GM21619 (cell line): ENCODE results near the gene NCAM1.

ENCODE experiments used
- ATAC-seq: cut with Tn5 transposase; IDR thresholded peaks from one replicate; pipeline ENCODE4 v1.9.1; 2021; ENCODE audit not compliant: unreplicated experiment

Gene NCAM1

GRCh38 chr11:113129261-113129992, 168.2 kb downstream of the NCAM1 start:
- no peak for ATAC-seq

GRCh38 chr11:113131036-113131775, 170.0 kb downstream of the NCAM1 start:
- ATAC-seq, result no peak

DNA sequence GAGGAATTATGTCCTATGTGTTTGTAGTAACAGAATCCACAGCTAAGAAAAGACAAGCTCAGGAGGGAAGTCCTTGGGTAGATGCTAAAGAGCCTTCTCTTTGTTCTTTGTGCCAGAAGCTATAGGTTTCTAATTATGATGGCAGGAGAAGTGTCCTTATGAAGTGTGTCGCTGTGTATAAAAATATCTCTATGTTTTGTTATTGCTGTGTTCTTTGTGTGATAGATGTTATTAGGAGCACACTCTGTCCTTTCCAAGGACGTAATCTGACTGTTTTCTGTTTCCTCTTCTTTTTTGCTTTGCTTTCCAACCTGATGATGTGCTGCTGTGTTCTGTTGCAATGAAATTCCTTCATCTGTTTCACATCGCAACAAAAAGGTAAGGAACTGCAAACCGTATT, 171.9 kb downstream of the NCAM1 start:
- ATAC-seq, result no peak

GRCh38 chr11:113134626-113135025, 173.4 kb downstream of the NCAM1 start:
- no peak for ATAC-seq

DNA sequence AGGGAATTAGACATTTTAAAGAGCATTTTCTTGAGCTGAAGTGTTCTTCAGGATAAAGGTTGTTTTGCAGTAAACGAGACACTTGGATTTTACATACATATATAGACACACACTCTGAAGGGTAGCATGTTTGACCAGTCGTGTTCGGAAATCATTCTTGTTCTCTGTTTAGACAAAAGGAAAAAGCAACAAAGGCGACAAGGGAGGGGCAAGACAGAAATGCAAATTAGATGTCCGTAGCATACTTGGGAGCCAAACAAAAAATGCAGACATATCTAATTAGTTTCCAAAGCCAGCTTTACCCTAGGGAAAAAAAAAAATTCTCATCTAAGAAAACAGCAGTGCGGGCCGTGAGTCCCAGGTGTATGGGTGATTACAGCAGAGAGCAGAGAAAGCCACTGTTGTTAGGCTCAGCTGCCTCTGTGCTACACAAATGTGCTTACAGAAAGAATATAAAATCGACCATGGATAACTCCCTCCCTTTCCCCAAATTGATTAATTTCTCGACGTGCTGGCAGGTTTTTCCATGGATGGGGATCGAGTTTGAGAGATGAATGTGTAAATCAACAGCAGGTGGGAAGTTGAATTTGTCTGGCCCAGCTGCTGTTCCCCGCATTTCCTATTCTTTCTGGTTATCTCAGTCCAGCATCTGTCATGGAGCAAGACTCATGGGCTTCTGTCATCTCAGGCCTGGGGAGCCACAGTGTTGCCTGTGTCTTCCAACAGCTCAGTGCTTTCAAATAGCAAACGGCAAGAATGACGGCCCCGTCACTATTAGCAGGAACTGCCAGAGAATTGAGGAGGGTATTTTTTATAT, 176.7 kb downstream of the NCAM1 start:
- ATAC-seq, result no peak

GRCh38 chr11:113138731-113139130, 177.5 kb downstream of the NCAM1 start:
- no peak for ATAC-seq

DNA sequence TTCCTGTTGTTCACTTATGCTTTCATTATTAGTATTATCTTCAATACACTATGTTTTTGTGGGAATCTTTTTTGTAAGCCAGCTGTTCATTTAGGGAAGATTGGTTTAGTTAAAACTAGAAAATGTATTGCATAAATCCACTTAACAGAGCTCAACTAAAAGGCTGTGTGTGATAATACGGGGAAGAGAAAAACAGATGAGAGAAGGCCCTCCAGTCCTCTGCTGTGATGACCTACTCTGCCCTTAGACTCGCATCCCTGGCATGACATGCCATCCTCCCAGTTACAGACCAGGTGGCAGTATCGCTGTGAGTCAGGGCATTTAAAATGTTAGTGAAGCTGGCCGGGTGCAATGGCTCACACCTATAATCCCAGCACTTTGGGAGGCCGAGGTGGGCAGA, 179.8 kb downstream of the NCAM1 start:
- ATAC-seq, result no peak

GRCh38 chr11:113142508-113142907, 181.3 kb downstream of the NCAM1 start:
- no peak for ATAC-seq

DNA sequence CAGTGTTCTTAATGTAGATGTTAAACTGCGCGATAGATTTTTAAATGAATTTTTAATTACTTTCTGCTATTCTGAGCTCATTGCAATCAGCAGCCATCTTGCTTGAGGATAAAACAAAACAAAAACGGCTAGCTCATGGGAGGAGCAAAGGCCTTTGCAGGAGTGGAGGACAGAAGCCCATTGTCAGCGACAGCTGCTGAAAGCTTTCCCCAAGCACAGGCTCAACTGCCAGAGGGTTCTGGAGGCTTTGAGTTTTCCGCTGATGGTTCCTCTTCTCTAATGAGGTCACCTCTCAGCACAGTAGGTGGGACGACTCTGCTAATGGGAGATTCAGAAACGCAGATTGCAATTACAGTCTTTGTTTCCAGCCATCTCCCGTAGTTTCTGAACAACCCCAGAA, 186.0 kb downstream of the NCAM1 start:
- no peak for ATAC-seq

DNA sequence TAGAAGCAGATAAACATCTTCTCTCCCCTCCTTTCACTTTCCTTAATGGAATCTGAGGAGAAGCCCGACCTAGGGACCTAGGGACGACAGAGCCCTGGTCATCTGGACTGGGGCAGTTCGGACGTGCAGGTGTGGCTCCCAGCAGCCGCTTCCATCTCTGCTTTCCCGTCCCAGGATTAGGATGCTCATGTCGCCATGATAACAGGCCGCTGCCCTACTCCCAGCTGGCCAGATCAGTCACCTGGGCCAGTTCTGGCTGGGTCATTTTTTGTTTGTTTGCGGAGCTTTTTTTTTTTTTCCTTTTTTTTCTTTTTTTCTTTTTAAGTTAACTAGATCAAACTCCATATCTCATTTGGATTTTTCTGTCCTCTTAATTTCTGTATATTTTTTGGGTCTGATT, 186.9 kb downstream of the NCAM1 start:
- no peak for ATAC-seq

DNA sequence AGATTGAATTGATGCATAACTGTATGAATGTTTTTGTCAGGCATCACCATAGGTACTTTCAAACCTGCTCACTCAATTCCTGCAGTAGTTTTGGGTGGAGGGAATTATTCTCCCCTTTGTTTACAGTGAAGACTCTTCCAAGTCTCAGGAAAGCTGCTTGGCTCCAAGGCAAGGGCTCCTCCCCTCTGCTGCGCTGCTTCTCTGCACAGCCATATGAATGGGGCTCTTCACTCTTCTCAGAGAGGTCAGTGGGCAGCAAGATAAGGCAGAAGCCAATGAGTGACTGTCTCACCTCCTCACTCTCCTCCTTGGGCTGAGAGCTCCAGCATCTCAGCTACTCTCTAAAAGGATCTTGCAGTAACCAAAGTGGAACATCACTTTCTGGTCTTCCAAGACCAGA, 187.4 kb downstream of the NCAM1 start:
- no peak for ATAC-seq

DNA sequence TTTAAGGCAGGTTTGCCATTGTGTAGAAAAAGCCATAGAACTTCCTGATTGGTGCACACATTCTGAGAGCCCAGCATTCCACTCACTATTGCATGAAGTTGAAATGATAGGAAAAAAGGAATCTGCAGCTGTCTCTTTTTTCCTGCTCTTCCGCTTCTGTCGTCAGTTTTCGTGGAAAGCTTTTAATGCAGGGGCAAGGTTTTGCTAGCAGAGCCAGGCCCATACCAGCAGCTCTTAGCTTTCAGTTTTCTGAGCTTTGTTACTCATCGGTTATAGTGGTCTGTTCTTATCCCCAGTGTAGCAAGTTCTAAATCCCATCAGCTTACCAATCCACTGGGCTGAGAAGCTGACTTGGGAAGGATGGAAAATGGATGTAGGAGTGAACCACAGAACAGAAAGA, 190.3 kb downstream of the NCAM1 start:
- no peak for ATAC-seq

DNA sequence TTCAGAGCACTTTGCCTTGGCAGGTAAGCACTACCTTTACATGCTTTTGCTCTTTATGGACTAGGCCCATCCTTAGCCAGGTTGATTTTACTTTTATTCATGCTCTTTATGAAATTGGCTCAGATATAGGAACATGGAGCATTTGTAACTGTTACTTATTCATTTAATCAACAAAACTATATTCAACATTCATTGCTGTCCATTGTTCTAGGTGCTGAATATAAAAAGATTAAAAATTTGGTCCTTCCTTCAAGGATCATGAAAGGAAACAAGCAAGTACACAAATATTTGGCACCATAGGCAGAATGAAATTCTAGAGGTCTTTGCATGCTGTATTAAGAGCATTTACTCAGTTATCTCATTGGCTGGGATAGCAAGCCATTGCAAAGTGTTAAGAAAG, 191.3 kb downstream of the NCAM1 start:
- ATAC-seq, result no peak

GRCh38 chr11:113153847-113154246, 192.6 kb downstream of the NCAM1 start:
- ATAC-seq, result no peak

DNA sequence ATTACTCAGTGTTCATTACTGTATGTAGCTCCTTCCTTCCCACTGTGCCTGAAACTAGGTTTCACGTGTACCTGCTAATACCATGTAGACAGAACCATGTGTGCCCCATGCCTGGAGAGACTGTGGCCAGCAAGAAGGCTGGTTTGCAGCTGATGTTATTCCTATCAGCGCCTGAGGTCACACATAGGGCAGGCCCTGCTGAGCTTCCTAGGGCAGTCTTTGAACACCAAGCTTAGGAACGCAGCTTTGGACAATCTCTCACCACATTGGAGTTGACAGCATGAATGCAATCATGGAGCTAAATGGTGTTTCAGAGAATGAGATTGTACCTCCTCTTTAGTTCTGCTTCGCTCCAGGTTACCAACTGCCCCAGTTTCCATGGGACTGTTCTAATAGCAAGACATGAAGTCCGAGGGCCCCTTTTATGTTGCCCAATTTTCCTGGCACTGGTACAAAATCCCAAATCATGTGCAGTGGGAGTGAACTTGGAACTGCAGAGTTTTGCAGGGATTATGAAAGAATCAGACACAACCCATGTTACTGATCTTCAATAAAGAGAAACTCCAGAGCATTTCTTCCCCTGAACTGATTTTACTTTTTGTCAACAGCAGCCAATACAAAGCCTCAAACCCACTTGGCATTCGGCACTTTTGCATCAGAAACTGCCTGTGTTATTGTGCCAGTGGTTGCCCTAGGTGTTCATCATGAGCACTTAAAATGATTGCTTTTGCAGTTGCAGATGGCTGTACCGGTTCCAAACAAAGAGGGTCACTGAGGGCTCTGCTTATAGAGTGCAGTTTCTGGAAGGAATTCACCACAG, 199.0 kb downstream of the NCAM1 start:
- ATAC-seq, result no peak

DNA sequence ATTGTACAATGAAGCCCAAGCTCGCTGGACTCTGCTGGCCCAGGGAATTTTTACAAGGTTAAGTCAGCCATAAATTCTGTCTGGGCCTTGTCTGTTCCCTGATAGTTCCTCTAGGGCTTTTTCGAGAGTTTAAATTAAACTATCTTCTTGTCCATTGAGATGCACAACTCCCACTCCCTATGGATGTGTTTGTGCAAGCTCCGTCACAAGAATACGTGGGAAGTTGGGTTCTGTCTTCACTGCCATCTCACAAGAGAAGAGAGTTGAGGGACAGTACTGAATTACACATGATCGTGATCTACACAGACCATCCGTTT, 199.5 kb downstream of the NCAM1 start:
- ATAC-seq, result no peak

DNA sequence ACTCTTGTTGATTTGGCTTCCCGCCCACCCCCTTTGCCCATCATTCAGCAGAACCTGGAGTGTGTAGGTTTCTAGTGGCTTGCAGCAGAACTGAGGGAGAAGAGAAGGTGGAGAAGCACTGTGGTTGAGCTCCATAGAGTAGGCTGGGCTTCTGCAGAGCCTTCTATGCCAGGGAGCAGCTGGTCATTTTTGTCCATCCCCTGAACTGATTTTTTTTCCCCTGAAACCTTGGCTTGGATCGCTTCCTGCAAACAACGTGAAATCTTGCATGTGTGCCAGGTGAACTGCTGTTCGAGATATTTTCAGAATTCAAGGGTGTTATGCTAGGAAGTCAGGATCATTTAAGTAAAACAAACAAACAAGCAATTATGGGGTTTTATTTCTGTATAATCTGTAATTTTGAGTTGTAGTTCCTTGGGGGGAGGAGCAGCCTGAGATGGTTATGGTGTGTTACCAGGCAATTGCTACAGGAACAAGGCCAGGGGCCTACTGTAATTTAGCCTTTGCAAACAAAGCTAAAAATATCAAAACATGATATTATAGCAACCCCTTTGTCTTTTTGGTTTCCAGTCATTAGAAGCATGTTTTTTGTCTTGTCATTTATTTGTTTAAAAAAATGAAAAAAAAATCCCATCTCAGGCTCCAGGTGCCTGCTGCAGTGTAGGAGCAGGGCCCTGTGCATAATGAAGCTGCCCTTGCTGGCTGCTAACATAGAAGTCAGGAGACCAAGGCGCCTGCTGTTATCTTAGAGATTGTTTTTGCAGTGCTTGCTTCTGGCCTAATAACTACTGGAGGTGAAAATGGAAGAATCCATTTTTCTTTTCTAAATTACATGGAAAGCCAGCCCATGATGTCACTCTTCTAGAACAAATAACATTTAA, 200.7 kb downstream of the NCAM1 start:
- no peak for ATAC-seq

DNA sequence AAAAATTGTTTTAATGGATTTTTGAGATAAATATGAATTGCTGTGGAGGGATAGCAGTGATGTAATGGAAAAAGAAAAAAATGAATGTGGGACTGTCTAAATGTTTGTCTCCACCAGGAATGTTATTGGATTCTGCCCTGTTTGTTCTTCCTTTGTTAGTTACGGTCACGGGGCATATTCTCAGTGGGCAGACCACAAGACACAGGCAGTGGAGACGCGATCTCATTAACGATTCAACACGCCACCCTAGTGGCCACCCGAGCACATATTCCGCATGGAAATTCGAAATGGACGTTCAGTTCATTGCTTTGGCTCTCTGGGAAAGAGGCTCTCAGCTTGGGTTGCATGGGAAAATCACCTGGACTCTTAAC, 201.4 kb downstream of the NCAM1 start:
- ATAC-seq, result no peak

GRCh38 chr11:113163291-113164030, 202.2 kb downstream of the NCAM1 start:
- ATAC-seq, result no peak

DNA sequence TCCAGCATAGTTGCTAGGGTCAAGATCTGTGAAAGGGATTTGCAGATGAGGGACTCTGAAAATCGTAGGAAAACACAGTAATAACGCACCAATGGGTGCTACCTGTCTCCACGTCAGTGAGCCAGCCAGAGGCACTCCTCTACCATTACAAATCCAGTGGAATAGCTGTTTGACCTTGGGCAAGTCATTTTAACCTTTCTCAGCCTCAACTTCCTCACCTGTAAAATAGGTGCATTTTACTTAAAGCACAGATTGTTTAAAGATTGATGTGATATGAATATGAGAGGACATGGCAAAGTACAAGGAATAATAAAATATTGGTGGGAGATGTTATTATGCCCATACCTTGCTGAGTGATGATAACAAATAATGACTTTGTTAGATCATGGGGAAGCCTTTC, 205.1 kb downstream of the NCAM1 start:
- no peak for ATAC-seq
